GM12865 (cell line): ENCODE results near the gene PCDH9.

Experiments used
- DNase-seq: peaks from one replicate; pipeline ENCODE4 v3.0.0; 2010; ENCODE audit warnings: low read depth
- H3K4me3 ChIP-seq: 2 replicates; pipeline ENCODE4 v1.5.1; 2011; ENCODE audit warnings: mild to moderate bottlenecking, low read depth, low read length, control low read depth
- TF ChIP-seq, protein P1 (sequence below): IDR thresholded peaks from 2 replicates; pipeline ENCODE4 v1.5.1; 2011; ENCODE audit warnings: low read length, control low read depth, low read depth, inconsistent platforms; ENCODE audit not compliant: insufficient read depth; ENCODE audit errors: missing control alignments

The PCDH9 gene

DNA sequence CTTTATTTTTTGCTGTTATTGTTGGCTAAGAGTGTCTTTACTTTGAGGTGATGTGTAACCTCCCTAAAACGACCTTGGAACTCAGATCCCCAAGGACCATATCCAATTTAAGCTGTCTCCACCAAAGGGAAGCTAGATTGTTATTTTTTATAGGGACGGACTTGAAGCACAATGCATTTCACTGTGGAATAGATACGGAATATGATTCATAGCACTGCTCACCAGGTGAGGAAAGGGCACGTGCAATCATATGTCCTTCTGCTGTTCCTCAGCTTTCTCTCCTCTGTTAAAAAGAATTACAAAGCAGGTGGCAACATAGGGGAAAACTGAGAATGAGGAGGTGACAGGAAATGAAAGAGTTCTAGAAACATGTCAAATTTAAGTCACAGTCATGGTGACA lies 679.0 kb downstream of the PCDH9 start:
- TF ChIP-seq, protein P1, sequence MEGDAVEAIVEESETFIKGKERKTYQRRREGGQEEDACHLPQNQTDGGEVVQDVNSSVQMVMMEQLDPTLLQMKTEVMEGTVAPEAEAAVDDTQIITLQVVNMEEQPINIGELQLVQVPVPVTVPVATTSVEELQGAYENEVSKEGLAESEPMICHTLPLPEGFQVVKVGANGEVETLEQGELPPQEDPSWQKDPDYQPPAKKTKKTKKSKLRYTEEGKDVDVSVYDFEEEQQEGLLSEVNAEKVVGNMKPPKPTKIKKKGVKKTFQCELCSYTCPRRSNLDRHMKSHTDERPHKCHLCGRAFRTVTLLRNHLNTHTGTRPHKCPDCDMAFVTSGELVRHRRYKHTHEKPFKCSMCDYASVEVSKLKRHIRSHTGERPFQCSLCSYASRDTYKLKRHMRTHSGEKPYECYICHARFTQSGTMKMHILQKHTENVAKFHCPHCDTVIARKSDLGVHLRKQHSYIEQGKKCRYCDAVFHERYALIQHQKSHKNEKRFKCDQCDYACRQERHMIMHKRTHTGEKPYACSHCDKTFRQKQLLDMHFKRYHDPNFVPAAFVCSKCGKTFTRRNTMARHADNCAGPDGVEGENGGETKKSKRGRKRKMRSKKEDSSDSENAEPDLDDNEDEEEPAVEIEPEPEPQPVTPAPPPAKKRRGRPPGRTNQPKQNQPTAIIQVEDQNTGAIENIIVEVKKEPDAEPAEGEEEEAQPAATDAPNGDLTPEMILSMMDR, result no peak
- no peak for DNase-seq

DNA sequence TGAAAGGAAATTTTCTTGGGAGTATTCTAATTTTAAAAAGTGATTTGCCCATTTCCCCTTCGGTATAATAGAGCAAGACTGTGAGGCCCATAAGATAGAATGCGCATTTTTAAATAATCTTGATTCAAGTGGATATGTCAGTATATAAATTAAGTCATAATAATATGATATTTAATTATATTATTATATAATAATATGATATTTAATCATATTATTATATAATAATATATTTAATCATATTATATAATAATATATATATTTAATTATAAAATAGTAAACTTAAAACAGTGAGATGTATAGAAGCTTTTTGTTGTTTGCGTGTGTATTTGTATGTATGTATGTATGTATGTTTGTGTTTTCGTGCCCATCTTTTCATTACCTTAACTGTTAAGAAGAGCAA lies 682.5 kb downstream of the PCDH9 start:
- DNase-seq, result no peak
- H3K4me3 ChIP-seq, result no peak overlapping the region
- TF ChIP-seq, protein P1, result no peak

More for the DNA sequence above, 679.0 kb downstream of the PCDH9 start:
- H3K4me3 ChIP-seq, result no peak overlapping the region

GRCh38 chr13:66546534-66547379 lies 683.4 kb downstream of the PCDH9 start:
- TF ChIP-seq, protein P1, result no peak
- no peak for DNase-seq
- no peak overlapping the region for H3K4me3 ChIP-seq

GRCh38 chr13:66543780-66544179 lies 686.4 kb downstream of the PCDH9 start:
- TF ChIP-seq, protein P1, result no peak
- no peak for DNase-seq
- H3K4me3 ChIP-seq, result no peak overlapping the region

GRCh38 chr13:66537417-66537816 lies 692.7 kb downstream of the PCDH9 start:
- no peak for DNase-seq
- TF ChIP-seq, protein P1, result no peak
- H3K4me3 ChIP-seq, result no peak overlapping the region

DNA sequence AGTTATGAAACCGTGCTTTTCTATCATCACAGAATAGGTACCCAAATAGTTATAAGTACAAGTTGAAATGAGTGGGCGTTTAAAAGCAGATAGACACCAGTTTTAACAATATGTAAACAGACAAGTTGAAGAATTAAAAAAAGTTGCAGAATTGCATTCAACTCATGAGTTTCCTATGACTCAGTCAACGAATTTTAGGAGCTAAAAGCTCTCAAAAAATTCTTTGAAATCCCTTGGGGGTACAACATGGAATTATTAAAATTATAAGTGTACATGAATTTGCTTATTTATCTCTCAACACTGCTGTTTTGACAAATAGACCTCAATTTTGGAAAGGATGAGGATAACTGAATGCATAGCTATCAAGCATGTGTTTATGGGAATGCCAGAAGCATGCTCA lies 693.4 kb downstream of the PCDH9 start:
- no peak overlapping the region for H3K4me3 ChIP-seq
- TF ChIP-seq, protein P1, result no peak

DNA sequence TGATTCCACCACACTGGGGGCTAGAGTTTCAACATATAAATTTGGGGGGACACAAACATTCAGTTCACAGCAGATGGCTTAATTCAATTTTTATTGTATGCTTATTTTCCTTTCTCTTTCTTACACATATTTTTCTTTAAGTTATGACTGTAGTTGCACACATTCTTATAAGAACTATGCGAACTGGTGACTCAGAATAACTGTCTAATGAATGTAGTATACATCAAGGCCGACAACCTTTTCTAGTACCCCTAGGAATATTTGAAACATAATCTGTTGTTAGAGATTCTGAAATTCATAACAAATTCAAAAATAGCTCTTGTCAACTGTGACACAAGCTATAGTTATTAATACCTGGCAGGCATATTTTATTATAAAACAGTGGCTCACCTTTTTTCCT lies 695.6 kb downstream of the PCDH9 start:
- TF ChIP-seq, protein P1, result no peak
- H3K4me3 ChIP-seq, result no peak overlapping the region
- no peak for DNase-seq

More for the DNA sequence above, 693.4 kb downstream of the PCDH9 start:
- DNase-seq, result no peak
